ENCODE data around the gene C10orf95.
"Not testable (repeated sequence)": the region's sequence is repeated elsewhere in the genome, so short reads cannot be mapped to it uniquely, and the experiment has no call there.

Gene C10orf95

DNA sequence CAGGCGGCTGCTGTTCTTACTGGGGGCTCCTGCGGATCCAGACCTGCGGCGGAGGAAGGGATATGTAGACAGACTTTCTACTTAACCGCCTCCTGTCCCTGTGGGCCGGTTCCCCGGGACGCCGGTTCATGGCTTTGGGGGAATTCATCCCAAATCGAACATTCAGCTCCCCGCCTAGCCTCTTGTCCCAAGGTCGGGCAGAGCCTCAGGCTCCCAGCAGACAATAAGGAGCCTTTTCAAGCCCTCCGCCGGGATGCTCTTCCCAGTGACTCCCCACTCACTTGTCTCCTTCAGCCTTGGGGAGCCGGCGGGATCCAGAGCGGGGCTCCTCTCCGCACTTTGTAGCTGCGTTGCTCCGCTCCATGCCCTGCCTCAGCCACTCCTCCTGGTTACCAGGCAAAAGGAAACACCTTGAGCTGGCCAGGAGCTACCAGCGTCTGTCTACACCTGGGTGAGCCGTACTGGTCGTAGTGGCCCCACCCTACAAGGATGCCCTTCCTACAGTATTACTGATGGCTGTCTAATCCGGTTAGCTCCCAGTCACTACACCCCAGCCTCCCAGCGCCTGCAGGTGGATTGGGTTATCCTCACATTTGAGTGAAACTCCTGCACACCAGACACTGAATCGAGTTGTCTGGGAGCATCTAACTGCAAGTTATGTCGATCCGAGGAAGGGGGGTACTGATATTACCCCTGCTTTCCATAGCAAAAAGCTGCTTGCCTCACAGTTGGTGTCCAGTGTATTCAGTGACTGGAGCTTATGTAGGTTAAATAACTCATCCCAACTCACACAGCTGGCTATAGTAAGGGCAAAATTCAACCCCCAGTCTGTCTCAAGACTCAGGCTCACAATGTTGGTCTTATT, at the start of gene C10orf95:
Gene C10orf95 (minus strand): TSS at position 439 of the 865 bp plus-strand sequence. CDS start 450 bp downstream, outside the sequence.
- DNase-seq, result peak; percentile 63

DNA sequence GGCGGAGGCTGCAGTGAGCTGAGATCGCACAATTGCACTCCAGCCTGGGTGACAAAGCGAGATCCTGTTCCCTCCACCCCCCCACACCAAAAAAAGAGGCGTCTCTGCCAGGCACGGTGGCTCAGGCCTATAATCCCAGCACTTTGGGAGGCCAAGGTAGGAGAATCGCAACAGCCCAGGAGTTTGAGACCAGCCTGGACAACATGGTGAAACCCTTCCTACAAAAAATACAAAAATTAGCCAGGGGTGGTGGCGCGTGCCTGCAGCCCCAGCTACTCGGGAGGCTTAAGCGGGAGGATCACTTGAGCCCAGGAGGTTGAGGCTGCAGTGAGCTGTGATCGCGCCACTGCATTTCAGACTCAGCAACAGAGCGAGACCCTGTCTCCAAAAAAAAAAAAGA, 49.3 kb upstream of the C10orf95 start:
- not testable (repeated sequence) for DNase-seq

GRCh38 chr10:102499356-102499755, 48.0 kb upstream of the C10orf95 start:
- DNase-seq, result no peak

DNA sequence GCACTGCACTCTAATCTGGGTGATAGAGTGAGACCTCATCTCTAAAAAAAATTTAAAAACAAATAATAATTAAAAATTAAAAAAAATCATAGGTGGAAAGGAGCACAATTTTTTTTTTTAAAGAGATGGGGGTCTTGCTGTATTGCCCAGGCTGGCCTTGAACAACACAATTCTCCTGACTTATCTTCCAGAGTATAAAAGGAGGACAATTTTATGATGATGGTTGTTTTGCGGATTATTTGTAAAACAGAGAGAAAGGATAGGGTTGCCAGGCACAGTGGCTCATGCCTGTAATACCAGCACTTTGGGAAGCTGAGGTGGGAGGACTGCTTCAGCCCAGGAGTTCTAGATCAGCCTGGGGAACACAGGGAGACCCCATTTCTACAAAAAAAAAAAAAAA, 46.2 kb upstream of the C10orf95 start:
- DNase-seq, result no peak

GRCh38 chr10:102493771-102494170, 42.4 kb upstream of the C10orf95 start:
- DNase-seq, result no peak

DNA sequence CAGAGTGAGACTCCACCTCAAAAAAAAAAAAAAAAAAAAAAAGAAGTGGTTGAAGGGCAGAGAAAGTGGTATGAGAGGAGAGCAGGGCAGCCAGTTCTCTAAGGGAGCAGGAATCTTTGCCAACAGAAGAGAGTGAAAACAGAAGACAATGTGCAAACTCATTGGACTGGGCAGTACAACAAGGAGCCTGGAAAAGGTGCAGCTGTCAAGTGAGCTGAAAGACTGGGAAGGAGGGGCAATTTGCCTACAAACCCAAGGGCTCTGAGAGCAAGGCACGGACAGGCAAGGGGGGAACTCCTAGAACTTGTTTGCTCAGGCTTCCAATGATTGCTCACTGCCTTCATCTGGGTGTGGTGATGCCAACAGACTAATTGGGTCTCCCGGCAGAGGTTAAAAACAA, 41.6 kb upstream of the C10orf95 start:
- DNase-seq, result no peak

- DNase-seq, result no peak
Observed at GRCh38 chr10:102492344-102492939, 41.1 kb upstream of the C10orf95 start.

- no peak for DNase-seq
Observed at GRCh38 chr10:102491136-102491535, 39.8 kb upstream of the C10orf95 start.

GRCh38 chr10:102485093-102485784, 33.9 kb upstream of the C10orf95 start:
- no peak for DNase-seq

- DNase-seq, result no peak
Observed at GRCh38 chr10:102484021-102484420, 32.7 kb upstream of the C10orf95 start.

- DNase-seq, result no peak
Observed at GRCh38 chr10:102480396-102480795, 29.1 kb upstream of the C10orf95 start.

- no peak for DNase-seq
Observed at GRCh38 chr10:102479651-102480050, 28.3 kb upstream of the C10orf95 start.

GRCh38 chr10:102476466-102477141, 25.3 kb upstream of the C10orf95 start:
- DNase-seq, result no peak

DNA sequence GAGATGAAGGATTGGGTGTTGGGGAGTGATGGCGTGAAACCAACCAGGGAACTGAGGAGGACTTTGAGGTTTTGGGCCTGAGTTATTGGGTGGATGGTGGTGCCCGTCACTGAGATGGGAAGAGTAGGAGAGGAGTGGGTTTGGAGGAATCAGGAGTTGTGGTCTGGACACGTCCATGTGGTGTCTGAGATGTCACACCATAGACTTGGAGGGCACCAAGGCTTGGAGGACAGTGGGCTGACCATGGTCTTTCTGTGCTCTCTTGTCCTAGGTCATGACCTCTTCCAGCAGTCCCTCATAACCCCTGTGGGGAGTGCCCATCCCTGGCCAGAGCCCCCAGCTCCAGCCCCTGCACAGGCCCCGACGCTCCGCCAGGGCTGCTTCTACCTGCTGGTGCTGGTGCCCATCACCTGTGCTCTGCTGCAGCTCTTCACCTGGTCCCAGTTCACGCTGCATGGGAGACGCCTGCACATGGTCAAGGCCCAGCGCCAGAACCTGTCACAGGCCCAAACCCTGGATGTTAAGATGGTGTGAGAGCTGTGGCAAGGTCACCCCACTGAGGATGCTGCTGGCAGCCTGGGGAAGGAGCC, 24.2 kb upstream of the C10orf95 start:
- no peak for DNase-seq

DNA sequence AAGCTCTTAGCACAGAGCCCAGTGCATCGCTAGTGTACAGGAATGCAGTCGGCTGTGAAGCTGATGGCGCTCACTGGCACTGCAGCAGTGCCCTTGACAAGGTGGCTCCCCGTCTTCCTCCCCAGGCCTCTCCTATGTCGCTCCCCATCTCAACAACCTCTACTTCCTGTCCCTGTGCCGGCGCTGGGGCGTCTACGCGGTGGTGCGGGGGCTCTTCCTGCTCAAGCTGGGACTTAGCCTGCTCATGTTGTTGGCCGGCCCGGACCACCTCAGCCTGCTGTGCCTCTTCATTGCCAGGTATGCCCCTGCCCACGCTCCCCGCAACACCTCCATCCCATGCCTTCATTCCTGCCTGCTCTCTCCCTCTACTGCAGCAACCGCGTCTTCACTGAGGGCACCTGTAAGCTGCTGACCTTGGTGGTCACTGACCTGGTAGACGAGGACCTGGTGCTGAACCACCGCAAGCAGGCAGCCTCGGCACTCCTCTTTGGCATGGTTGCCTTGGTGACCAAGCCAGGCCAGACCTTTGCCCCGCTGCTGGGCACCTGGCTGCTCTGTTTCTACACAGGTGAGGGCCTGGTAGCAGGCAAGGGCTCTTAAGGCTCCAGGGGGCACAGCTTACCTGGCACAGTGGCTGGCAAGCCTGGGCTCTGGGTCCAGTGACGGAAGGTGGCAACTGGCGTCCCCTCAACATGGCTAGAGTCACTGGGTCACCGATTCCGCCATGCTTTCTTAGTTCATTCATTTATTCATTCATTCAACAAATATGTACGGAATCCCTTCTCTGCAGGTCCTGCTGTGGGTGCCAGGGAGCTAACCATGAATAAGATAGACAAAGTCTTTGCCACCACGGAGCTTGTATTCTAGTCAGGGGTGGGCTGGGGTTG, 22.3 kb upstream of the C10orf95 start:
- no peak for DNase-seq

DNA sequence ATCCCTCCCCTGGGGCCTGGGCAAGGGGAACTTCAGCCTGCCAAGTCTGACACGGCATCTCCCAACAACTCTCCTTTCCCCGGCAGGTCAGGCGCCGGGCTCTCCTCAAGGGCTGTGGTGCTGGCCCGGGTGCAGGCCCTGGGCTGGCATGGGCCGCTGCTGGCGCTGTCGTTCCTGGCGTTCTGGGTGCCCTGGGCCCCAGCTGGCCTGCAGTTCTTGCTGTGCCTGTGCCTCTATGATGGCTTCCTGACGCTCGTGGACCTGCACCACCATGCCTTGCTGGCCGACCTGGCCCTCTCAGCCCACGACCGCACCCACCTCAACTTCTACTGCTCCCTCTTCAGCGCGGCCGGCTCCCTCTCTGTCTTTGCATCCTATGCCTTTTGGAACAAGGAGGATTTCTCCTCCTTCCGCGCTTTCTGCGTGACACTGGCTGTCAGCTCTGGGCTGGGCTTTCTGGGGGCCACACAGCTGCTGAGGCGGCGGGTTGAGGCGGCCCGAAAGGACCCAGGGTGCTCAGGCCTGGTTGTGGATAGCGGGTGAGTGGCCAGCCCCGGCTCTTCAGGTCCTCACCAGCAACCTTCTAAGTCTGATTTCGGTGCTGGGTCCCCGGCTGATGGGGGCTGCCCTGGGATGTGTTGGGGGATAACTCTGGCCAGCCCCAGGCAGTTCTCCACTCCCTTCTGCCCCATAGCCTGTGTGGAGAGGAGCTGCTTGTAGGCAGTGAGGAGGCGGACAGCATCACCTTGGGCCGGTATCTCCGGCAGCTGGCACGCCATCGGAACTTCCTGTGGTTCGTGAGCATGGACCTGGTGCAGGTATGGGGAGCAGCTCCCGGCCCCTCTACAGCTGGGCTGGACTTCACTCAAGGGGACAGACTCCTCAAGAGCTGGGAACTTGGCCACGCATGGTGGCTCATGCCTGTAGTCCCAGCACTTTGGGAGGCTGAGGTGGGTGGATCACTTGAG, 19.5 kb upstream of the C10orf95 start:
- no peak for DNase-seq

GRCh38 chr10:102468683-102469082, 17.3 kb upstream of the C10orf95 start:
- DNase-seq, result no peak

DNA sequence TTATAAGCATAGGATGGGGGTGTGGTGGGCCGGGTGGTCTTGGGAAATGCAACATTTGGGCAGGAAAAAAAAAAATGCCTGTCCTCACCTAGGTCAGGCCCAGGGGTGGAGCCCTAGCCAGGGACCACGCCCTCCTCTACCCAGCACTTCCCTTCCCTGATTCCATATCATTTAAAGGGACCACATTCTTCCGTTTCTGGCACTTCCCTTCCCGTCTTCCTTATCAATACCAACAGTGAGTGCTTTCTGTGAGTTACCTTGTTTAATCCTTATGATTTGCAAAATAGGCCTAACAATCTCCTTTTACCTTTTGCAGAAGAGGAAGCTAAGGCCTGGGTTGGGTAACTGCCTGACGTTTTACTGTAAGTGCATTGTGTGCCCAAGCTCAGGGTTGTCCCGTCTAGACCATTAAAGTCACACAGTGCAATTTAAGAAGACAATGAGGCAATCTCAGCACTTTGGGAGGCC, 16.7 kb upstream of the C10orf95 start:
- DNase-seq, result no peak

GRCh38 chr10:102467318-102467717, 16.0 kb upstream of the C10orf95 start:
- no peak for DNase-seq

DNA sequence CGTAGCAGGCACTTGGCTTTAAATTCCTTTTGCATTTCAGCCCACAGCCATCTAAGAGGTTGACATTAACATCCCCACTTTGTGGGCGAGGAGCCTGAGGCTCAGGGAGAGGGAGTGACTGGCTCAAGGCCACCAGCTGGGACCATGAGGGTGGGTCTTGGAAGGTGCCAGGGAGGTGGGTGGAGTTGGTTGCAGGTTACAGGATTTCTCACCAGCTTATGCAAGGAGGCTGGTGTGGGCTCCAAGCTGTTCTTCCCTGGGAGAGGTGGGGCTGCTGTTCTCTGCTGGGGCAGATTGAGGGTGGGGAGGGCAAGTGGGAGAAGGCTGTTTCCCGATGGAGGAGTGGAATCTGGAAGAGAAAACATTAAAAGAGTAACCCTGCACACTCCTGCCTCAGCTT, 14.1 kb upstream of the C10orf95 start:
- DNase-seq, result no peak

Data from eye (tissue), 1 donor.